K562 (cell line): Measurements from ENCODE around the gene AHNAK. TPM values are rescaled to one million over a fixed set of nuclear protein-coding genes. Genes with fewer than 3 reads are reported as not detected.

ENCODE experiments used
- CSDE1 ChIP-seq, 2 experiments: fragments of 450-650 bp; IDR thresholded peaks; 2 replicates each; pipeline ENCODE4 v1.6.1; 2016; ENCODE audit warnings: mild to moderate bottlenecking in 1 of 2
- E2F3 ChIP-seq: fragments of 250-450 bp; sonication (Bioruptor Pico); IDR thresholded peaks from 2 replicates; pipeline ENCODE4 v1.4.0; 2020; ENCODE audit warnings: mild to moderate bottlenecking
- EP300 ChIP-seq: IDR thresholded peaks from 2 replicates; pipeline ENCODE4 v1.6.1; 2012; ENCODE audit warnings: low read length, improper control_type of control experiment
- HDAC2 ChIP-seq: fragments of 450-650 bp; IDR thresholded peaks from 2 replicates; pipeline ENCODE4 v1.6.1; 2016; ENCODE audit warnings: mild to moderate bottlenecking
- HIVEP1 ChIP-seq: fragments of 250-450 bp; sonication (Bioruptor Pico); IDR thresholded peaks from 2 replicates; pipeline ENCODE4 v1.4.0; 2020; ENCODE audit warnings: mild to moderate bottlenecking
- POLR2AphosphoS2 ChIP-seq: IDR thresholded peaks from 2 replicates; pipeline ENCODE4 v1.6.1; 2012; ENCODE audit warnings: low read length, improper control_type of control experiment
- TEAD4 ChIP-seq, 2 experiments: sonication (generic) in 1 of 2; formaldehyde crosslinking in 1 of 2; IDR thresholded peaks; 2 replicates each; pipeline versions ENCODE4 v1.6.1 to v1.8.0; 2012 to 2022; ENCODE audit warnings: borderline replicate concordance in 1 of 2, inconsistent platforms in 1 of 2, low read length in 1 of 2, mild to moderate bottlenecking in 1 of 2, missing genetic modification reagents in 1 of 2
- ZNF282 ChIP-seq: sonication (generic); formaldehyde crosslinking; IDR thresholded peaks from 2 replicates; pipeline ENCODE4 v1.8.1; 2023; ENCODE audit warnings: missing genetic modification reagents
- ZNF668 ChIP-seq: fragments of 250-450 bp; sonication (Bioruptor Pico); IDR thresholded peaks from 2 replicates; pipeline ENCODE4 v1.8.0; 2022; ENCODE audit warnings: mild to moderate bottlenecking, inconsistent platforms
- polyA plus RNA-seq, 8 experiments: library from polyadenylated mRNA; depleted of rRNA in 4 of 8; stranded (reverse) in 5 of 8; unstranded in 3 of 8; fragments of >200 nt; fragmentation: Nextera tagmentation in 2 of 8; fragmentation: Illumina TruSeq in 1 of 8; extraction: Ambion mirVana in 2 of 8; extraction: Trizol in 1 of 8; gene quantifications; 2 replicates each; pipeline versions ENCODE4 v1.2.1 to v1.2.3, GENCODE V29; 2011 to 2014; ENCODE audit warnings: inconsistent platforms in 1 of 8, missing spikeins in 1 of 8
- total RNA-seq, 7 experiments: library from RNA; depleted of rRNA in 6 of 7; stranded (reverse); fragments of >200 nt in 6 of 7; fragmentation: Illumina TruSeq in 2 of 7; extraction: Trizol in 2 of 7; gene quantifications; 2 replicates each; pipeline versions ENCODE4 v1.2.1 to v1.2.3, GENCODE V29; 2011 to 2021; ENCODE audit warnings: low replicate concordance in 1 of 7
- TF ChIP-seq, protein P1 (sequence below), 2 experiments: fragments of 450-650 bp; formaldehyde crosslinking in 1 of 2; IDR thresholded peaks; 2 replicates each; pipeline versions ENCODE4 v1.4.0 to v1.6.1; 2014 to 2020; ENCODE audit warnings: mild to moderate bottlenecking in 2 of 2, borderline replicate concordance in 1 of 2, low read depth in 1 of 2
- TF ChIP-seq, protein P2 (sequence below): sonication (generic); formaldehyde crosslinking; IDR thresholded peaks from 2 replicates; pipeline ENCODE4 v1.8.0; 2022; ENCODE audit warnings: mild to moderate bottlenecking, missing genetic modification reagents
- TF ChIP-seq, protein P3 (sequence below), 2 experiments: fragments of 200-800 bp in 1 of 2; sonication (Bioruptor generic) in 1 of 2; sonication (generic) in 1 of 2; formaldehyde crosslinking in 1 of 2; IDR thresholded peaks in 1 of 2; conservative IDR thresholded peaks in 1 of 2; 2 replicates each; pipeline versions ENCODE4 v1.5.0 to v1.6.1; 2016 to 2020; ENCODE audit warnings: missing compliant biosample characterization in 1 of 2, missing genetic modification characterization in 1 of 2, missing genetic modification reagents in 1 of 2

Gene AHNAK
- total and polyA plus RNA-seq, 9 of the 15 experiments (the other 6 are each of a cell fraction or from before 2014, with no cell fraction given), result 1.5 to 89.7 (median 45.0) TPM

DNA sequence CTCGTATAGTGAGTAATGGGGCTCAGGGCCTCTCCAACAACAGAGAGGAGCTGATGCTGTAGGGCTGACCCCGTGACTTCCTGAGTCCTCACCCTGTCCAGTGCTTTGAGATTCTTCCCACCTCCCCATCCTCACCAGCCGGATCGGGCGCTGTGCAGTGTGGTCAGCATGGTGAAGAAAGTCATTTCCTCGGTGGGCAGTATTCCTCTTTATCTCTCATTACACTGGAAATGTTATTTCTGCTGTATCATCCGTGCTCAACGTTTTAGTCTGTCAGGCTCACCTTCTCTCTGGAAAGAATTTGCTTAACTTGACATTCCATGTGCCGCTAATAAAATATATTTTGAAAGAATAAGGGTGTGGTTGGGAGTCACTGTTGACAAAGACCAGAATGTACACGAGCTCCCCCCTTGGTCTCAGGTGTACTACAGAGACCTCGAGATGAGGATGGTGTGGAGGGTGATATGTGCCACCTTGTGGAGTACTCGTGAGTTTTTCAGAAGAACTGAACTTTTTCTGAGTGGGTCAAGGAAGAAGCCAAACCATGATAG is 153.5 kb downstream of the AHNAK start (continued):
- TF ChIP-seq, protein P1, sequence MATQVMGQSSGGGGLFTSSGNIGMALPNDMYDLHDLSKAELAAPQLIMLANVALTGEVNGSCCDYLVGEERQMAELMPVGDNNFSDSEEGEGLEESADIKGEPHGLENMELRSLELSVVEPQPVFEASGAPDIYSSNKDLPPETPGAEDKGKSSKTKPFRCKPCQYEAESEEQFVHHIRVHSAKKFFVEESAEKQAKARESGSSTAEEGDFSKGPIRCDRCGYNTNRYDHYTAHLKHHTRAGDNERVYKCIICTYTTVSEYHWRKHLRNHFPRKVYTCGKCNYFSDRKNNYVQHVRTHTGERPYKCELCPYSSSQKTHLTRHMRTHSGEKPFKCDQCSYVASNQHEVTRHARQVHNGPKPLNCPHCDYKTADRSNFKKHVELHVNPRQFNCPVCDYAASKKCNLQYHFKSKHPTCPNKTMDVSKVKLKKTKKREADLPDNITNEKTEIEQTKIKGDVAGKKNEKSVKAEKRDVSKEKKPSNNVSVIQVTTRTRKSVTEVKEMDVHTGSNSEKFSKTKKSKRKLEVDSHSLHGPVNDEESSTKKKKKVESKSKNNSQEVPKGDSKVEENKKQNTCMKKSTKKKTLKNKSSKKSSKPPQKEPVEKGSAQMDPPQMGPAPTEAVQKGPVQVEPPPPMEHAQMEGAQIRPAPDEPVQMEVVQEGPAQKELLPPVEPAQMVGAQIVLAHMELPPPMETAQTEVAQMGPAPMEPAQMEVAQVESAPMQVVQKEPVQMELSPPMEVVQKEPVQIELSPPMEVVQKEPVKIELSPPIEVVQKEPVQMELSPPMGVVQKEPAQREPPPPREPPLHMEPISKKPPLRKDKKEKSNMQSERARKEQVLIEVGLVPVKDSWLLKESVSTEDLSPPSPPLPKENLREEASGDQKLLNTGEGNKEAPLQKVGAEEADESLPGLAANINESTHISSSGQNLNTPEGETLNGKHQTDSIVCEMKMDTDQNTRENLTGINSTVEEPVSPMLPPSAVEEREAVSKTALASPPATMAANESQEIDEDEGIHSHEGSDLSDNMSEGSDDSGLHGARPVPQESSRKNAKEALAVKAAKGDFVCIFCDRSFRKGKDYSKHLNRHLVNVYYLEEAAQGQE (IDR thresholded peaks at IDR 0.05; ENCODE audit: borderline replicate concordance), result peak; percentile 30; the same call in 1 of the 2 replicates
- TF ChIP-seq, protein P1 (CRISPR knock-in tag; IDR thresholded peaks at IDR 0.05; ENCODE audit: low read depth), result no peak
- TF ChIP-seq HDAC2 (0 out of 2 replicates have a peak, but pooled peaks have one; percentile 51), EP300 (0 out of 2 replicates have a peak, but pooled peaks have one; percentile 5), ZNF668 (CRISPR knock-in tag) (no peak), ZNF282 (CRISPR knock-in tag) (no peak), CSDE1 (IDR thresholded peaks at IDR 0.05) (no peak), TEAD4 (IDR thresholded peaks at IDR 0.05; ENCODE audit: low read length) (peak; percentile 33; the same call in 1 of the 2 replicates), TEAD4 (CRISPR knock-in tag; IDR thresholded peaks at IDR 0.05; ENCODE audit: borderline replicate concordance) (no peak), HIVEP1 (CRISPR knock-in tag) (no peak), POLR2AphosphoS2 (no peak), E2F3 (CRISPR knock-in tag) (no peak)
- TF ChIP-seq, protein P2, sequence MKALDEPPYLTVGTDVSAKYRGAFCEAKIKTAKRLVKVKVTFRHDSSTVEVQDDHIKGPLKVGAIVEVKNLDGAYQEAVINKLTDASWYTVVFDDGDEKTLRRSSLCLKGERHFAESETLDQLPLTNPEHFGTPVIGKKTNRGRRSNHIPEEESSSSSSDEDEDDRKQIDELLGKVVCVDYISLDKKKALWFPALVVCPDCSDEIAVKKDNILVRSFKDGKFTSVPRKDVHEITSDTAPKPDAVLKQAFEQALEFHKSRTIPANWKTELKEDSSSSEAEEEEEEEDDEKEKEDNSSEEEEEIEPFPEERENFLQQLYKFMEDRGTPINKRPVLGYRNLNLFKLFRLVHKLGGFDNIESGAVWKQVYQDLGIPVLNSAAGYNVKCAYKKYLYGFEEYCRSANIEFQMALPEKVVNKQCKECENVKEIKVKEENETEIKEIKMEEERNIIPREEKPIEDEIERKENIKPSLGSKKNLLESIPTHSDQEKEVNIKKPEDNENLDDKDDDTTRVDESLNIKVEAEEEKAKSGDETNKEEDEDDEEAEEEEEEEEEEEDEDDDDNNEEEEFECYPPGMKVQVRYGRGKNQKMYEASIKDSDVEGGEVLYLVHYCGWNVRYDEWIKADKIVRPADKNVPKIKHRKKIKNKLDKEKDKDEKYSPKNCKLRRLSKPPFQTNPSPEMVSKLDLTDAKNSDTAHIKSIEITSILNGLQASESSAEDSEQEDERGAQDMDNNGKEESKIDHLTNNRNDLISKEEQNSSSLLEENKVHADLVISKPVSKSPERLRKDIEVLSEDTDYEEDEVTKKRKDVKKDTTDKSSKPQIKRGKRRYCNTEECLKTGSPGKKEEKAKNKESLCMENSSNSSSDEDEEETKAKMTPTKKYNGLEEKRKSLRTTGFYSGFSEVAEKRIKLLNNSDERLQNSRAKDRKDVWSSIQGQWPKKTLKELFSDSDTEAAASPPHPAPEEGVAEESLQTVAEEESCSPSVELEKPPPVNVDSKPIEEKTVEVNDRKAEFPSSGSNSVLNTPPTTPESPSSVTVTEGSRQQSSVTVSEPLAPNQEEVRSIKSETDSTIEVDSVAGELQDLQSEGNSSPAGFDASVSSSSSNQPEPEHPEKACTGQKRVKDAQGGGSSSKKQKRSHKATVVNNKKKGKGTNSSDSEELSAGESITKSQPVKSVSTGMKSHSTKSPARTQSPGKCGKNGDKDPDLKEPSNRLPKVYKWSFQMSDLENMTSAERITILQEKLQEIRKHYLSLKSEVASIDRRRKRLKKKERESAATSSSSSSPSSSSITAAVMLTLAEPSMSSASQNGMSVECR (CRISPR knock-in tag), result no peak
- TF ChIP-seq, protein P3, sequence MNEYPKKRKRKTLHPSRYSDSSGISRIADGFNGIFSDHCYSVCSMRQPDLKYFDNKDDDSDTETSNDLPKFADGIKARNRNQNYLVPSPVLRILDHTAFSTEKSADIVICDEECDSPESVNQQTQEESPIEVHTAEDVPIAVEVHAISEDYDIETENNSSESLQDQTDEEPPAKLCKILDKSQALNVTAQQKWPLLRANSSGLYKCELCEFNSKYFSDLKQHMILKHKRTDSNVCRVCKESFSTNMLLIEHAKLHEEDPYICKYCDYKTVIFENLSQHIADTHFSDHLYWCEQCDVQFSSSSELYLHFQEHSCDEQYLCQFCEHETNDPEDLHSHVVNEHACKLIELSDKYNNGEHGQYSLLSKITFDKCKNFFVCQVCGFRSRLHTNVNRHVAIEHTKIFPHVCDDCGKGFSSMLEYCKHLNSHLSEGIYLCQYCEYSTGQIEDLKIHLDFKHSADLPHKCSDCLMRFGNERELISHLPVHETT (CRISPR knock-in tag; conservative IDR thresholded peaks at IDR 0.05 in 1 of 2, IDR thresholded peaks at IDR 0.05 in 1 of 2), result no peak
